Panc1 (cell line): ENCODE data around the gene LRRC27.

Experiments used
- CTCF ChIP-seq: fragments of 450-650 bp; IDR thresholded peaks from 2 replicates; pipeline ENCODE4 v1.5.1; 2017; ENCODE audit warnings: mild to moderate bottlenecking
- POLR2AphosphoS5 ChIP-seq: IDR thresholded peaks from 2 replicates; pipeline ENCODE4 v1.6.1; 2012; ENCODE audit warnings: mild to moderate bottlenecking, low read depth, low read length, moderate library complexity
- SIN3A ChIP-seq: IDR thresholded peaks from 2 replicates; pipeline ENCODE4 v1.6.1; 2012; ENCODE audit warnings: low read depth, mild to moderate bottlenecking, low read length, moderate library complexity, borderline replicate concordance; ENCODE audit not compliant: insufficient read depth
- TCF7L2 ChIP-seq: IDR thresholded peaks from 2 replicates; pipeline ENCODE4 v1.6.1; 2011; ENCODE audit warnings: mild to moderate bottlenecking, low read depth, low read length, inconsistent platforms

- TF ChIP-seq CTCF (no peak), POLR2AphosphoS5 (no peak), TCF7L2 (no peak), SIN3A (no peak)
Observed at GRCh38 chr10:132350391-132350790, 18.4 kb downstream of the LRRC27 start.
